NCI-H1092 (cell line): ENCODE data around the gene PARL.
A peak's percentile ranks its signal among the peaks of the same experiment; 100 is the strongest.

Experiments
- DNase-seq: peaks from one replicate; lab custom pipeline; 2025; lab: John Stamatoyannopoulos, UW

PARL gene

GRCh38 chr3:183884427-183885296 lies at the start of gene PARL:
TSS of gene PARL (minus strand) at chr3:183884880. CDS start at chr3:183884846, 34 bp downstream.
- DNase-seq, result peak; percentile 90

GRCh38 chr3:183933160-183933559 lies 48.5 kb upstream of the PARL start:
- no peak for DNase-seq

GRCh38 chr3:183931881-183932280 lies 47.2 kb upstream of the PARL start:
- DNase-seq, result no peak

GRCh38 chr3:183930086-183930485 lies 45.4 kb upstream of the PARL start:
- no peak for DNase-seq

GRCh38 chr3:183927059-183927458 lies 42.4 kb upstream of the PARL start:
- no peak for DNase-seq

GRCh38 chr3:183924956-183925355 lies 40.3 kb upstream of the PARL start:
- no peak for DNase-seq

GRCh38 chr3:183924543-183924942 lies 39.9 kb upstream of the PARL start:
- no peak for DNase-seq

GRCh38 chr3:183922421-183922820 lies 37.7 kb upstream of the PARL start:
- DNase-seq, result no peak

- DNase-seq, result no peak
Measured at GRCh38 chr3:183921096-183921495, 36.4 kb upstream of the PARL start.

GRCh38 chr3:183920416-183920815 lies 35.7 kb upstream of the PARL start:
- DNase-seq, result no peak

GRCh38 chr3:183918178-183918577 lies 33.5 kb upstream of the PARL start:
- no peak for DNase-seq

GRCh38 chr3:183917776-183918175 lies 33.1 kb upstream of the PARL start:
- DNase-seq, result no peak

- no peak for DNase-seq
Measured at GRCh38 chr3:183914856-183915255, 30.2 kb upstream of the PARL start.

GRCh38 chr3:183913580-183913920 lies 28.9 kb upstream of the PARL start:
- DNase-seq, result no peak

GRCh38 chr3:183912895-183913579 lies 28.4 kb upstream of the PARL start:
- no peak for DNase-seq

GRCh38 chr3:183911763-183912506 lies 27.3 kb upstream of the PARL start:
- no peak for DNase-seq

- no peak for DNase-seq
Measured at GRCh38 chr3:183911087-183911486, 26.4 kb upstream of the PARL start.

- DNase-seq, result no peak
Measured at GRCh38 chr3:183909030-183909600, 24.4 kb upstream of the PARL start.

GRCh38 chr3:183907911-183908331 lies 23.2 kb upstream of the PARL start:
- no peak for DNase-seq

- DNase-seq, result no peak
Measured at GRCh38 chr3:183907176-183907575, 22.5 kb upstream of the PARL start.

- DNase-seq, result no peak
Measured at GRCh38 chr3:183906234-183906921, 21.7 kb upstream of the PARL start.
